Nephron (organoid): ENCODE results near the gene PIPOX.

ENCODE experiments used
- H3K27ac Mint-ChIP-seq, 3 experiments: 2 replicates each; pipeline ENCODE4 v1.8.0; 2020; ENCODE audit warnings: mixed read lengths in 3 of 3, mild to moderate bottlenecking in 2 of 3, moderate library complexity in 1 of 3
- H3K27me3 Mint-ChIP-seq: 2 replicates; pipeline ENCODE4 v1.8.0; 2021; ENCODE audit warnings: low read depth, mild to moderate bottlenecking, moderate library complexity, mixed read lengths
- H3K36me3 Mint-ChIP-seq: 2 replicates; pipeline ENCODE4 v1.8.0; 2020; ENCODE audit warnings: low read depth, mixed read lengths
- H3K4me1 Mint-ChIP-seq: 2 replicates; pipeline ENCODE4 v1.8.0; 2020; ENCODE audit warnings: mixed read lengths
- H3K4me3 Mint-ChIP-seq, 3 experiments: 2 replicates each; pipeline ENCODE4 v1.8.0; 2020; ENCODE audit warnings: mild to moderate bottlenecking in 3 of 3, mixed read lengths in 3 of 3, moderate library complexity in 2 of 3
- H3K9me3 Mint-ChIP-seq: 2 replicates; pipeline ENCODE4 v1.8.0; 2020; ENCODE audit warnings: mixed read lengths
- CTCF ChIP-seq, 3 experiments: fragments of 200-600 bp; sonication (generic); IDR thresholded peaks; one replicate each; pipeline ENCODE4 v1.5.0; 2021; ENCODE audit warnings: antibody characterized with exemption in 3 of 3; ENCODE audit not compliant: unreplicated experiment in 3 of 3

The PIPOX gene

GRCh38 chr17:29022074-29022473, 20.9 kb upstream of the PIPOX start:
- H3K9me3 Mint-ChIP-seq, result no peaks in the 10 kb centered on the region
- no peak overlapping the region for H3K4me3 Mint-ChIP-seq
- TF ChIP-seq CTCF (IDR thresholded peaks at IDR 0.05; ENCODE audit: unreplicated experiment in 3 of 3), result no peak
- H3K27ac Mint-ChIP-seq, result no peak overlapping the region
- H3K27me3 Mint-ChIP-seq, result peaks cover 86% of the 10 kb centered on the region
- peaks cover 17% of the 10 kb centered on the region for H3K4me1 Mint-ChIP-seq
- H3K36me3 Mint-ChIP-seq, result no peaks in the 10 kb centered on the region

- Mint-ChIP-seq H3K27ac (no peak overlapping the region), H3K27me3 (peaks cover 80% of the 10 kb centered on the region), H3K4me1 (peaks cover 24% of the 10 kb centered on the region), H3K4me3 (no peak overlapping the region), H3K36me3 (no peaks in the 10 kb centered on the region), H3K9me3 (no peaks in the 10 kb centered on the region)
- no peak for TF ChIP-seq CTCF (IDR thresholded peaks at IDR 0.05; ENCODE audit: unreplicated experiment in 3 of 3)
Observed at GRCh38 chr17:29024316-29024952, 18.5 kb upstream of the PIPOX start.

- no peak for TF ChIP-seq CTCF (IDR thresholded peaks at IDR 0.05; ENCODE audit: unreplicated experiment in 3 of 3)
- Mint-ChIP-seq H3K27me3 (peaks cover 65% of the 10 kb centered on the region), H3K36me3 (peaks cover 11% of the 10 kb centered on the region), H3K4me1 (peaks cover 29% of the 10 kb centered on the region), H3K9me3 (peaks cover 20% of the 10 kb centered on the region), H3K4me3 (no peak overlapping the region), H3K27ac (no peak overlapping the region)
Observed at GRCh38 chr17:29031488-29031887, 11.5 kb upstream of the PIPOX start.

GRCh38 chr17:29032013-29032856, 10.7 kb upstream of the PIPOX start:
- H3K4me1 Mint-ChIP-seq, result peaks cover 29% of the 10 kb centered on the region
- peaks cover 20% of the 10 kb centered on the region for H3K9me3 Mint-ChIP-seq
- no peak for TF ChIP-seq CTCF (IDR thresholded peaks at IDR 0.05; ENCODE audit: unreplicated experiment in 3 of 3)
- H3K4me3 Mint-ChIP-seq, result no peak overlapping the region
- peaks cover 57% of the 10 kb centered on the region for H3K27me3 Mint-ChIP-seq
- no peak overlapping the region for H3K27ac Mint-ChIP-seq
- peaks cover 11% of the 10 kb centered on the region for H3K36me3 Mint-ChIP-seq

GRCh38 chr17:29032857-29033197, 10.1 kb upstream of the PIPOX start:
- no peak for TF ChIP-seq CTCF (IDR thresholded peaks at IDR 0.05; ENCODE audit: unreplicated experiment in 3 of 3)
- Mint-ChIP-seq H3K36me3 (peaks cover 11% of the 10 kb centered on the region), H3K4me1 (peaks cover 26% of the 10 kb centered on the region)

More at GRCh38 chr17:29032857-29033197, 10.1 kb upstream of the PIPOX start:
- Mint-ChIP-seq H3K4me3 (no peak overlapping the region), H3K27ac (no peak overlapping the region), H3K9me3 (peaks cover 20% of the 10 kb centered on the region), H3K27me3 (peaks cover 54% of the 10 kb centered on the region)
